Measurements from ENCODE around the gene COL5A1.

The COL5A1 gene

DNA sequence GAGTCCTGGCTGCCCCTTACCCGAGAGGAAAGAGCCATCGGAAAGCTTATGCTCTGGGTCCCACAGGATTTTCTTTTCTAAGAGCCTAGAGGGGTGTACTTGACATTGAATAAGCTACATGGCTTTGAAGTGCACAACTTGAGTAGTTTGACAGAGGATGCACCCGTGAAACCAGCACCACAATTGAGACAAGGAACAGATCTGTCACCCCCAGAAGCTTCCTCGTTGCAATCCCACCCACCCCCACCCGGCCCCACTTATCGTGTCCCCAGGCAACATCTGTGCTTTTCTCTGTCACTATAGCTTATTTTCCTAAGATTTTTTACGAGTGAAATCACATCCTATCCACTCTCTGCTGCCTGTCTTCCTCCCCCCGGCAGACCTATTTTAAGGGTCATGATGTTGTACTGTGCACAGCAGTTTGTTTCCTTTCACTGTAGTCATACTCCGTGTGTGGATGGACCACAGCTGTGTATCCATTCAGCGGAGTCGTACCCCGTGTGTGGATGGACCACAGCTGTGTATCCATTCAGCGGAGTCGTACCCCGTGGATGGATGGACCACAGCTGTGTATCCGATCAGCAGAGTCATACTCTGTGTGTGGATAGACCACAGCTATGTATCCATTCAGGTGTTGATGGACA is 230.2 kb downstream of the COL5A1 start:
- H3K36me3 Mint-ChIP-seq (ENCODE audit: insufficient read depth): no peaks in the 10 kb centered on the region
- H3K27ac Mint-ChIP-seq (ENCODE audit: low read depth): no peak overlapping the region
- no peak overlapping the region for H3K4me3 Mint-ChIP-seq
- H3K27me3 Mint-ChIP-seq: peaks cover 2% of the 10 kb centered on the region
- DNase-seq (ENCODE audit: low spot score in 2 of 2) (no peak), ATAC-seq (replicated peaks; ENCODE audit: extremely low read depth, poor library complexity, severe bottlenecking) (no peak)
- no peaks in the 10 kb centered on the region for H3K4me1 Mint-ChIP-seq
- no peaks in the 10 kb centered on the region for H3K9me3 Mint-ChIP-seq

- Mint-ChIP-seq H3K4me3 (no peak overlapping the region), H3K36me3 (ENCODE audit: insufficient read depth) (no peaks in the 10 kb centered on the region), H3K4me1 (no peaks in the 10 kb centered on the region), H3K27me3 (peaks cover 10% of the 10 kb centered on the region), H3K9me3 (no peaks in the 10 kb centered on the region), H3K27ac (ENCODE audit: low read depth) (no peak overlapping the region)
- no peak for ATAC-seq (replicated peaks; ENCODE audit: extremely low read depth, poor library complexity, severe bottlenecking)
- no peak for DNase-seq (ENCODE audit: low spot score in 2 of 2)
These were observed 231.1 kb downstream of the COL5A1 start for GRCh38 chr9:134872482-134873231.

GRCh38 chr9:134875371-134875770 is 233.8 kb downstream of the COL5A1 start:
- Mint-ChIP-seq H3K27me3 (peaks cover 24% of the 10 kb centered on the region), H3K36me3 (ENCODE audit: insufficient read depth) (no peaks in the 10 kb centered on the region), H3K27ac (ENCODE audit: low read depth) (no peak overlapping the region), H3K4me3 (no peak overlapping the region), H3K9me3 (no peaks in the 10 kb centered on the region), H3K4me1 (no peaks in the 10 kb centered on the region)
- no peak for DNase-seq (ENCODE audit: low spot score in 2 of 2)
- no peak for ATAC-seq (replicated peaks; ENCODE audit: extremely low read depth, poor library complexity, severe bottlenecking)

GRCh38 chr9:134877541-134877940 is 235.9 kb downstream of the COL5A1 start:
- Mint-ChIP-seq H3K27me3 (peaks cover 45% of the 10 kb centered on the region), H3K4me3 (no peak overlapping the region)

DNA sequence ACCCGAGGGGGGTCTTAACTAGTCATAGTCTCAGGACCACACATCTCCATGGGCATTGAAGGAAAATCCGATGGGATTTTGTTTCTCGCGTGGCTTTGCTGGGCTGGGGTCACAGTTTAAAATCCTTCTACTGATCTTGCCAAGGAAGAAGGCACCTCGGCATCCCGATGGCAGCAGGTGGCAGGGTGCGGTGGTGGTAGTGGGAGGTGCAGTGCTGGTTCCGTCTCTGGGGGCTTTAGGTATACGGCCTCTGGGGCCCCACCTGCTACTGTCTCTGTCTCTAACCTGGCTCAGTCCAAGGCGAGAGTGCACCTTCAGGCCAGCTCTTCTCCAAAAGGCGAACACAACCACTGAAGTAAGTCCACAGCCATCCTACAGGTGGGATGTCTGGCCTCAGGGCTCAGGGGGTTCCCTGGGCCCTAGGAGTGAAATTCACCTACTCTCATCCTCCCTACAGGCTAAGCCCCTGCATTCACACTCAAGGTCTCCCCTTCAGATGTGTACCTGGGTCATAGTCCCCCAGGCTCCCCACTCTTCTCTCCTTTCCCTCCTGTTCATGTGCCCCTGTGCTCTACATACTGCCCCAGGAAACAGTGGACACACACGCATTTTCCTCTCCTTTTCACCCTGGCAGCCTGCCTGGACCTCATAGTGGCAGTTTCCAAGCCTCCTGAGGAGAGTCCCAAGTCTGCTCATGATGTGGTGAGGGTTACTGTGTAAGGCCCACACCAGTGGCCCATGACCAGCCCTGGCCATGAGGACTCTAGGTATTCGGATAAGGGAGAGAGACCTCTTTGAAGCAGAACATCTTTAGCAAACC is 238.3 kb downstream of the COL5A1 start:
- ATAC-seq (replicated peaks; ENCODE audit: extremely low read depth, poor library complexity, severe bottlenecking) (no peak), DNase-seq (ENCODE audit: low spot score in 2 of 2) (peak in 1 of 2 donors; percentile 3)
- H3K9me3 Mint-ChIP-seq: no peaks in the 10 kb centered on the region
- no peaks in the 10 kb centered on the region for H3K4me1 Mint-ChIP-seq
- no peak overlapping the region for H3K4me3 Mint-ChIP-seq
- H3K27me3 Mint-ChIP-seq: peaks cover 45% of the 10 kb centered on the region
- H3K36me3 Mint-ChIP-seq (ENCODE audit: insufficient read depth): no peaks in the 10 kb centered on the region
- no peak overlapping the region for H3K27ac Mint-ChIP-seq (ENCODE audit: low read depth)

More at GRCh38 chr9:134877541-134877940, 235.9 kb downstream of the COL5A1 start:
- Mint-ChIP-seq H3K27ac (ENCODE audit: low read depth) (no peak overlapping the region), H3K9me3 (no peaks in the 10 kb centered on the region), H3K36me3 (ENCODE audit: insufficient read depth) (no peaks in the 10 kb centered on the region), H3K4me1 (no peaks in the 10 kb centered on the region)
- no peak for ATAC-seq (replicated peaks; ENCODE audit: extremely low read depth, poor library complexity, severe bottlenecking)
- DNase-seq (ENCODE audit: low spot score in 2 of 2): peak in 1 of 2 donors; percentile 3

DNA sequence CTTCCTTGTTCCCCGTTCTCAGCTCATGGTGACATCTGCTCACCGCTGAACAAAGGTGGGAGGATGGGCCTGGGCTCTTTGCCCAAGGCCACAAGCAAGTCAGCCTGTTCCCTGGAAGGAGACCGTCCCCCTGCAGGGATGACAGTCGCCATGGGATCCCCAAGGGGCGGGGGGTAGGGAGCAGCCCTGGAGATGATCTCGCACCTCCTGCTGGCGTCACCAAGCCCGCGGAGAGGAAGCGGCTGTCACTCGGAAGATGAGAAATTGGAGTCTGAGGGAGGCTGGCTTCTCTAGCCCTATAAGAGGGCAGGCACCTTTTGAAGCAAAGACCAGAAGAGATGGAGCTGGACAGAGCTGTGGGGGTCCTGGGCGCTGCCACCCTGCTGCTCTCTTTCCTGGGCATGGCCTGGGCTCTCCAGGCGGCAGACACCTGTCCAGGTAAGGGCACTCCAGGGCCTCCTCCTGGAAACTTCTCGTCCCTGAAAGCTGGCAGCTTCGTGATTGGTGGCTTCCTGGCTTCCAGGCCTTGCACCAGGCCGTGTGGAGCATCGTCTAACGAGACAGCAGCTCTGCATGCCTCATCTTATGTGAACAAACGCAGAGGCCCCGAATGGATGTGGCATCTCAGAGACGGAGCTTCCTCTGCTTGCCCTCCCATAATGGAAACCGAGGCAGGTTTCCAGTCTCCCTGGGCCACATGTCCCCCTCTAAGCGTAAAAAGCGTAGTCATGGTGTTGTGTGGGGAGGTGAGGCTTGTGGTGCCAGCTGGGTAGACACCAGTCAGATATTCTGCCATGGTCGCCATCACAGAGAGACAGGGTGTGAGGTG is 239.1 kb downstream of the COL5A1 start, which contains the start of gene FCN2:
Gene FCN2 (plus strand): TSS at position 327 of the 829 bp plus-strand sequence. CDS start 12 bp downstream, at position 339.
- H3K27me3 Mint-ChIP-seq: peaks cover 45% of the 10 kb centered on the region

DNA sequence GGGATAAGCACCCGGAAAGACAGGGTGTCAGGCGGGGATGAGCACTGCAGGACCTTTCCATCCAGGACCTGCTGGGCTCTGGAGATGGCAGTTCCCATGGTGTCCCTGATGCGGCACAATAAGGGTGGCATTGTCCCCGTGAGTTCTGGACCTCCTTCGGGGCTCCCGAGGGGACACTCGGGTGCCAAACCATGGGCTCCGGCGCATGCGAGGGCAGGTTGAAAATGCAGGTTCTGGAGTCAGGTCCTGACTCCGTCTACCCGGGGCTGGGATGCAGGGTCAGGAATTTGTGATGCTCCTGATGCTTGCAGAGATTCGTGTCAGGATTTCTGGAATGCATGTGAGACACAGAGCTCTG is 239.7 kb downstream of the COL5A1 start:
- ATAC-seq (replicated peaks; ENCODE audit: extremely low read depth, poor library complexity, severe bottlenecking) (no peak), DNase-seq (ENCODE audit: low spot score in 2 of 2) (no peak)
- Mint-ChIP-seq H3K9me3 (no peaks in the 10 kb centered on the region), H3K4me3 (no peak overlapping the region), H3K4me1 (no peaks in the 10 kb centered on the region), H3K27ac (ENCODE audit: low read depth) (no peak overlapping the region), H3K36me3 (ENCODE audit: insufficient read depth) (no peaks in the 10 kb centered on the region), H3K27me3 (peaks cover 49% of the 10 kb centered on the region)

More for the DNA sequence above, 239.1 kb downstream of the COL5A1 start, which contains the start of gene FCN2:
- Mint-ChIP-seq H3K4me1 (no peaks in the 10 kb centered on the region), H3K36me3 (ENCODE audit: insufficient read depth) (no peaks in the 10 kb centered on the region), H3K9me3 (no peaks in the 10 kb centered on the region), H3K4me3 (no peak within 1 kb of the TSS), H3K27ac (ENCODE audit: low read depth) (no peak within 1 kb of the TSS)
- no peak for ATAC-seq (replicated peaks; ENCODE audit: extremely low read depth, poor library complexity, severe bottlenecking)
- DNase-seq (ENCODE audit: low spot score in 2 of 2): no peak

DNA sequence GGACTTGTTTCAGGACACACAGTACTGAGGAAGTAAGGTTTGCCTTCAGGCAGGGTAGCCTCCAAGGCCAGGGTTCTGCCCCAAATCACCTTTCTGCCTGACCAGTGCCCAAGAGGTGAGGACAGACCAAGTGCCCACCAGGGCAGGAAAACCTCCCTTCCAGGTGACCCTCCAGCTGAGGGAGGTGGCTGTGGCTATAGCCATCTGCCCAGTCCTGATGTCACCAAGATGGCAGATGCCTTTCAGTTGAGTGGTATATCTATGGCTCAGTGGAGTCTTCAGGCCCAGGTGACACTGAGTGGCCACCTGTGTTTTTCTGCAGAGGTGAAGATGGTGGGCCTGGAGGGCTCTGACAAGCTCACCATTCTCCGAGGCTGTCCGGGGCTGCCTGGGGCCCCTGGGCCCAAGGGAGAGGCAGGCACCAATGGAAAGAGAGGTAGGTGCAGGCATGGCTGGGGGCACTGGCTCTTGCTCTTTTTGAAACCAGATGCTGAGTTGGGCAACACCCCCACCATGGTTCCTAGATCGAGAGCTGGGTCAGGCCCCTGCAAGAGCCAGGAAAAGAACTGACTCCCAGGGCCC is 240.7 kb downstream of the COL5A1 start:
- no peak overlapping the region for H3K4me3 Mint-ChIP-seq

DNA sequence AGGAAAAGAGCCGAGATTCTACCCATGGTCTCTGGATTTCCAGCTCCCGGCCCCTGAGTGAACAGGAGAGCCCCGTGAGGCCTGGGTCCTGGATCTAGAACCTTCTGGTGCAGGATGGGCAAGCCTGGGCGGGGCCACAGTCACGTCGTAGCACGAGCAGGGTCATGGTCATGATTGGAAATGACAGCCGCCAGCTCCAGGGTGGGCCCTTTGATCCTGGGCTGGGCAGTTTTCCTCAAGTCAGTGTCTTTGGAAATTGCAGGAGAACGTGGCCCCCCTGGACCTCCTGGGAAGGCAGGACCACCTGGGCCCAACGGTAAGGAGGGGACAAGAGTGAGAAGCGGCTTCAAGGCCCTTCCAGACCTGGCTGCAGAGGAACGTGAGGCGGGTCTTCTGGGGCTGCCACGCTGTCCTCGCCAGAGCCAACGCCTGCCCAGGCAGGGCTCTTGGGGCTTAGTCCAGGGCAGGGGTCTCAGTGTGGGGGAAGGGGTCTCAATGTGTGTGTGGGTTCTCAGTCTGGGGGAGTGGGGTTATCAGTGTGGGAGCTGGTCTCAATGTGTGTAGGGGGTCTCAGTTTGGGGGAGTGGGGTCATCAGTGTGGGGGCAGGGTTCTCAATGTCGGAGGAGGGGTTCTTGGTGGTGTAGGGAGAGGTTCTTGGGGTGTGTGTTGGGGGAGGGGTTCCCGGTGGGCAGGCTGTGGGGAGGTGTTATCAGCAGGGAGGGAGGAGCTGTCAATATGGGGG is 241.6 kb downstream of the COL5A1 start:
- peaks cover 38% of the 10 kb centered on the region for H3K27me3 Mint-ChIP-seq
- H3K27ac Mint-ChIP-seq (ENCODE audit: low read depth): no peak overlapping the region
- no peaks in the 10 kb centered on the region for H3K9me3 Mint-ChIP-seq

More for the DNA sequence above, 240.7 kb downstream of the COL5A1 start:
- no peaks in the 10 kb centered on the region for H3K4me1 Mint-ChIP-seq
- DNase-seq (ENCODE audit: low spot score in 2 of 2): no peak
- H3K9me3 Mint-ChIP-seq: no peaks in the 10 kb centered on the region
- H3K27me3 Mint-ChIP-seq: peaks cover 47% of the 10 kb centered on the region
- H3K27ac Mint-ChIP-seq (ENCODE audit: low read depth): no peak overlapping the region
- no peak for ATAC-seq (replicated peaks; ENCODE audit: extremely low read depth, poor library complexity, severe bottlenecking)
- no peaks in the 10 kb centered on the region for H3K36me3 Mint-ChIP-seq (ENCODE audit: insufficient read depth)

DNA sequence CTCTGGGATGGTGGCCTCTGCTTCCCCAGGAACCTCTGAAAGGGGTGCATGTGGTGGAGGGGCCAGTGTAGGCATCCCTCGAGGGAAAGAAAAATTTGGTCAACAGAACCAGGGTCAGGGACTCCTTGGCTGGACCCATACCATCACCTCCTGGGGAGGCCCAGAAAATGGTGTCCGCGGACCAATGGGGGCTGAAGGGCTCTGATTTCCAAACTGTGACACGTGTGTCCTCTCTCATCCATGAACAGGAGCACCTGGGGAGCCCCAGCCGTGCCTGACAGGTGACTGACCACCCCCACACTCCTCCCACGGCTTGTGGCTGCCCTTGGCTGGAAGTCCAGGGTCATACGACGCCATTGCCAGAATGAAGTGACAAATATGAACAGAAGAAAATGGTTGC is 242.9 kb downstream of the COL5A1 start:
- ATAC-seq (replicated peaks; ENCODE audit: extremely low read depth, poor library complexity, severe bottlenecking) (no peak), DNase-seq (ENCODE audit: low spot score in 2 of 2) (peak in 1 of 2 donors; percentile 9)
- Mint-ChIP-seq H3K4me1 (peaks cover 5% of the 10 kb centered on the region), H3K27ac (ENCODE audit: low read depth) (no peak overlapping the region), H3K36me3 (ENCODE audit: insufficient read depth) (no peaks in the 10 kb centered on the region), H3K27me3 (peaks cover 38% of the 10 kb centered on the region), H3K4me3 (no peak overlapping the region), H3K9me3 (no peaks in the 10 kb centered on the region)

More for the DNA sequence above, 241.6 kb downstream of the COL5A1 start:
- DNase-seq (ENCODE audit: low spot score in 2 of 2) (no peak), ATAC-seq (replicated peaks; ENCODE audit: extremely low read depth, poor library complexity, severe bottlenecking) (no peak)
- peaks cover 5% of the 10 kb centered on the region for H3K4me1 Mint-ChIP-seq
- no peak overlapping the region for H3K4me3 Mint-ChIP-seq
- no peaks in the 10 kb centered on the region for H3K36me3 Mint-ChIP-seq (ENCODE audit: insufficient read depth)

DNA sequence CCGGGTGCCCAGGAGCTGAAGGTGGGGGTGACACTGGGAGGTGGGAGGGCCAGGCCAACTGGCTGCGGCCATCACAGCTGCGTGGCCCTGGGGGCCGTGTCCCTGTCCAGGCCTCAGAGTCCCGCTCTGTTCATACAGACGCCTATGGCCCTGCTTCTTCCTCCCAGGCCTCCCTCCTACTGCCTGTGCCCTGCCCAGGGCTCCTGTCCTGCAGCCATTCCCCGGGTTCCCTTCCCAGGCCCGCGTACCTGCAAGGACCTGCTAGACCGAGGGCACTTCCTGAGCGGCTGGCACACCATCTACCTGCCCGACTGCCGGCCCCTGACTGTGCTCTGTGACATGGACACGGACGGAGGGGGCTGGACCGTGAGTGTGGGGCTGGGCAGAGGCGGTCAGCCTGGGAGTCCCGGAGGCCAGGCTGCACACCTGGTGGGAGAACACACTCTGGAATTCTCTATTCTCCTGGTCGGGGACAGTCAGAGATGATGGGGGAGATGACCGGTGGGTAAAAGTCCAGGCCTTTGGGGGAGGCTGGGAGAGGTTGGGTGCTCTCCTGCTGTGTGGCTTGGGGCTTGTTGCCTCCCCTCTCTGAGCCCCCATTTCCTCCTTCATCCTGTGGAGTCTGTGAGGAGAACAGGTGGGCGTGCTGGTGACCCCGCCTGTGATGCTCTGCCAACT is 243.5 kb downstream of the COL5A1 start:
- peaks cover 5% of the 10 kb centered on the region for H3K4me1 Mint-ChIP-seq
- H3K4me3 Mint-ChIP-seq: no peak overlapping the region
- peaks cover 32% of the 10 kb centered on the region for H3K27me3 Mint-ChIP-seq
- no peak for ATAC-seq (replicated peaks; ENCODE audit: extremely low read depth, poor library complexity, severe bottlenecking)
- no peaks in the 10 kb centered on the region for H3K36me3 Mint-ChIP-seq (ENCODE audit: insufficient read depth)
- no peak overlapping the region for H3K27ac Mint-ChIP-seq (ENCODE audit: low read depth)
- no peaks in the 10 kb centered on the region for H3K9me3 Mint-ChIP-seq
- peak in 1 of 2 donors; percentile 6 for DNase-seq (ENCODE audit: low spot score in 2 of 2)

All from central memory CD8-positive, alpha-beta T cell (primary cell).